ENCODE results near the gene KRTAP9-9. TPM values are rescaled to one million over a fixed set of nuclear protein-coding genes. Genes with fewer than 3 reads are reported as not detected.

Gene KRTAP9-9
- total RNA-seq, 2 experiments from 2014 or later: not detected

GRCh38 chr17:41256291-41256685 is 1.1 kb downstream of the KRTAP9-9 start:
- no peak overlapping the region for H3K27ac Mint-ChIP-seq
- ChIA-PET CTCF (interaction anchor here (0.9 kb wide), 1 partner anchor 30 kb away, joined by 3 read pairs; no protein-coding TSS in a partner anchor), POLR2A (no interaction called here)
- peaks cover 14% of the 10 kb centered on the region for H3K4me1 Mint-ChIP-seq (ENCODE audit: low read depth)
- DNase-seq (no peak), ATAC-seq (ENCODE audit: poor library complexity) (no peak)
- Histone ChIP-seq H3K36me3 (ENCODE audit: insufficient read depth, low read length) (no peaks in the 10 kb centered on the region), H3K27ac (ENCODE audit: low read depth in 1 of 2, low read length in 2 of 2) (no peak overlapping the region), H3K9me3 (ENCODE audit: control insufficient read depth in 1 of 2, insufficient read depth in 1 of 2, low read length in 2 of 2) (no peaks in the 10 kb centered on the region), H3K4me3 (ENCODE audit: low read length) (no peak overlapping the region), H3K4me1 (ENCODE audit: insufficient read depth, low read length) (no peaks in the 10 kb centered on the region), H3K27me3 (ENCODE audit: control insufficient read depth in 1 of 2, insufficient read depth in 2 of 2, low read length in 2 of 2) (no peaks in the 10 kb centered on the region)
- no peaks in the 10 kb centered on the region for H3K9me3 Mint-ChIP-seq
- TF ChIP-seq CTCF (IDR thresholded peaks at IDR 0.05): no peak
- no peaks in the 10 kb centered on the region for H3K36me3 Mint-ChIP-seq (ENCODE audit: low read depth)
- H3K4me3 Mint-ChIP-seq: no peak overlapping the region
- peaks cover 24% of the 10 kb centered on the region for H3K27me3 Mint-ChIP-seq
- intact Hi-C loops (cut with DNase I, micrococcal nuclease): no loop called here

- H3K4me3 Mint-ChIP-seq: no peak overlapping the region
- POLR2A ChIA-PET: no interaction called here
- intact Hi-C loops (cut with DNase I, micrococcal nuclease): no loop called here
- H3K4me3 ChIP-seq (ENCODE audit: low read length): no peak overlapping the region
- H3K4me1 Mint-ChIP-seq (ENCODE audit: low read depth): peaks cover 28% of the 10 kb centered on the region
- H3K27ac ChIP-seq (ENCODE audit: low read depth in 1 of 2, low read length in 2 of 2): no peak overlapping the region
- H3K36me3 ChIP-seq (ENCODE audit: insufficient read depth, low read length): no peaks in the 10 kb centered on the region
- DNase-seq (no peak), ATAC-seq (ENCODE audit: poor library complexity) (no peak)
- no peak for TF ChIP-seq CTCF (IDR thresholded peaks at IDR 0.05)
- no peaks in the 10 kb centered on the region for H3K27me3 ChIP-seq (ENCODE audit: control insufficient read depth in 1 of 2, insufficient read depth in 2 of 2, low read length in 2 of 2)
- no peaks in the 10 kb centered on the region for H3K9me3 Mint-ChIP-seq
- H3K36me3 Mint-ChIP-seq (ENCODE audit: low read depth): no peaks in the 10 kb centered on the region
- CTCF ChIA-PET: no interaction called here
- no peak overlapping the region for H3K27ac Mint-ChIP-seq
- peaks cover 15% of the 10 kb centered on the region for H3K27me3 Mint-ChIP-seq
- no peaks in the 10 kb centered on the region for H3K4me1 ChIP-seq (ENCODE audit: insufficient read depth, low read length)
- H3K9me3 ChIP-seq (ENCODE audit: control insufficient read depth in 1 of 2, insufficient read depth in 1 of 2, low read length in 2 of 2): no peaks in the 10 kb centered on the region
These were observed 3.2 kb downstream of the KRTAP9-9 start for GRCh38 chr17:41258406-41258805.

GRCh38 chr17:41263212-41263611 is 8.0 kb downstream of the KRTAP9-9 start:
- DNase-seq: no peak
- no peak overlapping the region for H3K4me3 Mint-ChIP-seq
- Histone ChIP-seq H3K9me3 (ENCODE audit: control insufficient read depth in 1 of 2, insufficient read depth in 1 of 2, low read length in 2 of 2) (no peaks in the 10 kb centered on the region), H3K27me3 (ENCODE audit: control insufficient read depth in 1 of 2, insufficient read depth in 2 of 2, low read length in 2 of 2) (no peaks in the 10 kb centered on the region), H3K36me3 (ENCODE audit: insufficient read depth, low read length) (no peaks in the 10 kb centered on the region), H3K27ac (ENCODE audit: low read depth in 1 of 2, low read length in 2 of 2) (no peak overlapping the region), H3K4me1 (ENCODE audit: insufficient read depth, low read length) (no peaks in the 10 kb centered on the region), H3K4me3 (ENCODE audit: low read length) (no peak overlapping the region)
- POLR2A ChIA-PET: interaction anchor here (1.0 kb wide), 1 partner anchor 45 kb away, joined by 4 read pairs; the partner anchor contains the start of gene KRTAP16-1
- intact Hi-C loops (cut with DNase I, micrococcal nuclease): no loop called here
- no peaks in the 10 kb centered on the region for H3K36me3 Mint-ChIP-seq (ENCODE audit: low read depth)
- CTCF ChIA-PET: no interaction called here
- H3K9me3 Mint-ChIP-seq: no peaks in the 10 kb centered on the region
- peaks cover 31% of the 10 kb centered on the region for H3K4me1 Mint-ChIP-seq (ENCODE audit: low read depth)
- no peak overlapping the region for H3K27ac Mint-ChIP-seq
- ATAC-seq (ENCODE audit: poor library complexity): no peak
- H3K27me3 Mint-ChIP-seq: peaks cover 14% of the 10 kb centered on the region
- no peak for TF ChIP-seq CTCF (IDR thresholded peaks at IDR 0.05)
